Measurements from ENCODE around the gene PACS1. TPM values are rescaled to one million over a fixed set of nuclear protein-coding genes. Genes with fewer than 3 reads are reported as not detected.
A peak's percentile ranks its signal among the peaks of the same experiment; 100 is the strongest.
"Not testable (repeated sequence)": the region's sequence is repeated elsewhere in the genome, so short reads cannot be mapped to it uniquely, and the experiment has no call there.

The PACS1 gene
- total RNA-seq, result 10 to 100 TPM; 17.1 to 19.2 TPM
- long read RNA-seq, partial matches to known transcripts, result 1 of 3 reads
- long read RNA-seq, other reads (novel, unspliced or antisense), result 1 of 3 reads

- DNase-seq (peak; percentile 75 to 76), ATAC-seq (peak; percentile 78)
- intact Hi-C loops (cut with DNase I, micrococcal nuclease), result no loop called here
These were observed at the start of gene PACS1 for GRCh38 chr11:66069715-66070603. Gene PACS1 (plus strand): TSS chr11:66070272. CDS start chr11:66070487, 215 bp downstream.

- ATAC-seq (peak; percentile 41), DNase-seq (peak in 1 of 2 donors; percentile 53)
- intact Hi-C loops (cut with DNase I, micrococcal nuclease), result no loop called here
These were observed 49.3 kb upstream of the PACS1 start for GRCh38 chr11:66020618-66021357.

- ATAC-seq (peak; percentile 91), DNase-seq (peak in 1 of 2 donors; percentile 80)
- intact Hi-C loops (cut with DNase I, micrococcal nuclease), result no loop called here
These were observed 47.5 kb upstream of the PACS1 start for GRCh38 chr11:66022401-66023185.

GRCh38 chr11:66023186-66023440 is 47.0 kb upstream of the PACS1 start:
- ATAC-seq; DNase-seq; intact Hi-C loops (cut with DNase I, micrococcal nuclease): not testable (repeated sequence)

GRCh38 chr11:66026017-66026529 is 44.0 kb upstream of the PACS1 start, which contains the start of gene CATSPER1:
Gene CATSPER1 (minus strand): TSS chr11:66026479. CDS start chr11:66026379, 100 bp downstream.
- DNase-seq (no peak), ATAC-seq (no peak)
- intact Hi-C loops (cut with DNase I, micrococcal nuclease), result no loop called here

- no peak for DNase-seq
- intact Hi-C loops (cut with DNase I, micrococcal nuclease), result no loop called here
- ATAC-seq, result no peak
These were observed 36.9 kb upstream of the PACS1 start for GRCh38 chr11:66032957-66033735.

- ATAC-seq (no peak), DNase-seq (no peak)
- intact Hi-C loops (cut with DNase I, micrococcal nuclease), result no loop called here
These were observed 34.3 kb upstream of the PACS1 start for GRCh38 chr11:66035653-66036333.

GRCh38 chr11:66036334-66036710 is 33.8 kb upstream of the PACS1 start:
- DNase-seq (no peak), ATAC-seq (no peak)
- intact Hi-C loops (cut with DNase I, micrococcal nuclease), result no loop called here

- no peak for ATAC-seq
These were observed 32.7 kb upstream of the PACS1 start for GRCh38 chr11:66037327-66037726.

GRCh38 chr11:66039765-66040164 is 30.3 kb upstream of the PACS1 start:
- no peak for ATAC-seq
- intact Hi-C loops (cut with DNase I, micrococcal nuclease), result no loop called here

More at GRCh38 chr11:66037327-66037726, 32.7 kb upstream of the PACS1 start:
- intact Hi-C loops (cut with DNase I, micrococcal nuclease), result no loop called here
- no peak for DNase-seq

GRCh38 chr11:66042227-66042995 is 27.7 kb upstream of the PACS1 start:
- no peak for ATAC-seq
- DNase-seq, result no peak
- intact Hi-C loops (cut with DNase I, micrococcal nuclease), result no loop called here

More at GRCh38 chr11:66039765-66040164, 30.3 kb upstream of the PACS1 start:
- no peak for DNase-seq

- ATAC-seq, result no peak
- intact Hi-C loops (cut with DNase I, micrococcal nuclease), result no loop called here
- DNase-seq, result no peak
These were observed 26.8 kb upstream of the PACS1 start for GRCh38 chr11:66042996-66043906.

- intact Hi-C loops (cut with DNase I, micrococcal nuclease), result no loop called here
- DNase-seq, result no peak
- ATAC-seq, result no peak
These were observed 25.3 kb upstream of the PACS1 start for GRCh38 chr11:66044757-66045156.

- ATAC-seq, result peak; percentile 89
- DNase-seq, result peak; percentile 68 to 82
- intact Hi-C loops (cut with DNase I, micrococcal nuclease), result no loop called here
These were observed 24.9 kb upstream of the PACS1 start for GRCh38 chr11:66045177-66045639.

GRCh38 chr11:66046901-66047300 is 23.2 kb upstream of the PACS1 start:
- intact Hi-C loops (cut with DNase I, micrococcal nuclease), result no loop called here
- DNase-seq, result no peak
- ATAC-seq, result no peak

Measured in left colon (tissue), 2 donors.